Measurements from ENCODE around the gene TSPAN7. TPM values are rescaled to one million over a fixed set of nuclear protein-coding genes. Genes with fewer than 3 reads are reported as not detected.

Gene TSPAN7
- total RNA-seq, 2 donors from 2014 or later = 8.6 to 18.8 TPM

GRCh38 chrX:38726612-38727011 lies 165.3 kb downstream of the TSPAN7 start:
- H3K36me3 ChIP-seq (replicated peaks in 1 of 2; ENCODE audit: insufficient read depth in 1 of 2, low read depth in 2 of 2) = no peaks in the 10 kb centered on the region
- no peaks in the 10 kb centered on the region for H3K4me1 ChIP-seq
- H3K27me3 ChIP-seq = no peaks in the 10 kb centered on the region
- no peak for DNase-seq
- TF ChIP-seq CTCF (IDR thresholded peaks at IDR 0.05) (no peak), POLR2A (IDR thresholded peaks at IDR 0.05) (no peak)
- WGBS, 2 donors = 75 to 90% methylated on average over 2 of the region's 2 CpGs
- no peak overlapping the region for H3K27ac ChIP-seq
- H3K4me3 ChIP-seq = no peak overlapping the region
- no peaks in the 10 kb centered on the region for H3K9me3 ChIP-seq
- intact Hi-C loops (cut with DNase I) = no loop called here
- no peak for ATAC-seq

GRCh38 chrX:38727668-38728067 lies 166.3 kb downstream of the TSPAN7 start:
- intact Hi-C loops (cut with DNase I) = no loop called here

GRCh38 chrX:38732866-38733265 lies 171.5 kb downstream of the TSPAN7 start:
- no peaks in the 10 kb centered on the region for H3K4me1 ChIP-seq
- no peaks in the 10 kb centered on the region for H3K27me3 ChIP-seq
- H3K36me3 ChIP-seq (replicated peaks in 1 of 2; ENCODE audit: insufficient read depth in 1 of 2, low read depth in 2 of 2) = no peaks in the 10 kb centered on the region
- TF ChIP-seq CTCF (IDR thresholded peaks at IDR 0.05) (no peak), POLR2A (IDR thresholded peaks at IDR 0.05) (no peak)
- no peaks in the 10 kb centered on the region for H3K9me3 ChIP-seq
- WGBS, 2 donors = 67 to 82% methylated on average over 1 of the region's 1 CpG
- DNase-seq (no peak), ATAC-seq (no peak)
- intact Hi-C loops (cut with DNase I) = no loop called here
- no peak overlapping the region for H3K4me3 ChIP-seq
- no peak overlapping the region for H3K27ac ChIP-seq

More at GRCh38 chrX:38727668-38728067, 166.3 kb downstream of the TSPAN7 start:
- Histone ChIP-seq H3K27me3 (no peaks in the 10 kb centered on the region), H3K9me3 (no peaks in the 10 kb centered on the region), H3K4me3 (no peak overlapping the region), H3K27ac (no peak overlapping the region), H3K4me1 (no peaks in the 10 kb centered on the region), H3K36me3 (replicated peaks in 1 of 2; ENCODE audit: insufficient read depth in 1 of 2, low read depth in 2 of 2) (no peaks in the 10 kb centered on the region)
- ATAC-seq (no peak), DNase-seq (no peak)
- no peak for TF ChIP-seq POLR2A (IDR thresholded peaks at IDR 0.05)
- no peak for TF ChIP-seq CTCF (IDR thresholded peaks at IDR 0.05)
- 73 to 76% methylated on average over 3 of the region's 3 CpGs for WGBS, 2 donors

Small RNAs within 50 kb of the gene (small RNA-seq; reads per million reads assigned to genes)
- not detected for gene RNU7-7P

Other genes with a start within 250 kb of the TSPAN7 start
- gene RPGR, start 234.0 kb upstream of the TSPAN7 start, total RNA-seq = 10 to 100 TPM; 14.8 to 21.1 TPM
- gene OTC, start 208.9 kb upstream of the TSPAN7 start, total RNA-seq = 1 to 10 TPM; 1.8 to 3.6 TPM
- gene MID1IP1, start 239.9 kb downstream of the TSPAN7 start, total RNA-seq = 10 to 100 TPM; 42.8 to 53.2 TPM